Left colon (tissue), 2 donors: Measurements from ENCODE around the gene SYNPR. TPM values are rescaled to one million over a fixed set of nuclear protein-coding genes. Genes with fewer than 3 reads are reported as not detected.

Experiments used
- ATAC-seq: fragments of 200-7000 bp; cut with Tn5 transposase; one replicate; pipeline ENCODE4 v1.9.1; 2020; ENCODE audit warnings: mild to moderate bottlenecking, moderate library complexity
- DNase-seq, 2 donors: peaks; one replicate each; pipeline ENCODE4 v3.0.0-alpha.2; 2020
- intact Hi-C, 2 donors: fragments of 100-400 bp; cut with DNase I in 1 of 2; cut with micrococcal nuclease in 1 of 2; formaldehyde crosslinking; loops; one replicate each; pipeline versions ENCODE4 v1.11.2 to v1.14.0; 2022; cut with DNase I, micrococcal nuclease
- total RNA-seq, 2 donors: library from RNA; stranded (reverse); fragmentation: NEBNext Ultra II Directional; extraction: Animal tissue kit (Norgen Biotek cat#: 25700); gene quantifications; one replicate each; pipeline ENCODE4 v1.2.1, GENCODE V29; 2021
- donor health status: DM: no; HTN: no; CAD: no.
- donor health status: DM: yes; HTN: yes; CAD: no.

The SYNPR gene
- total RNA-seq, 2 donors from 2014 or later: 0.15 TPM; not detected in 1

DNA sequence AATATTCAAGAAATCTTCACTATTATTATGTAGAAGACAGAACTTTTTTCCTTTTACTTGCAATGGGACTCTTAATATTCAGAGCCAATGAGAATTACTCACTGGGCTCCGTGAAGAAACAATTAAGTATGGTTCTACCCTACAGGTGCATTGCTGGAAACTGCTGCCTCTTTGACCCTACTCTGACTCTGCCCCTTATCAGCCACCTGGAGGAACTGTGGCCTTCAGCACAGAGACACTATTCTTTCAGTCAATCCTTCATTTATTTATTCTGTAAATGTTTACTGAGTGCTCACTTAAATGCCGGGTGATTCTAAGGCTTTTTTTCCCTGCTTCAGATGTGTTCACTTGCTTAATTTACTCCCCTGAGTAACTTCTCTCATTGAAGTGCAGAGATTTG lies 163.2 kb downstream of the SYNPR start:
- DNase-seq: peak in 1 of 2 donors; percentile 25
- peak; percentile 89 for ATAC-seq

DNA sequence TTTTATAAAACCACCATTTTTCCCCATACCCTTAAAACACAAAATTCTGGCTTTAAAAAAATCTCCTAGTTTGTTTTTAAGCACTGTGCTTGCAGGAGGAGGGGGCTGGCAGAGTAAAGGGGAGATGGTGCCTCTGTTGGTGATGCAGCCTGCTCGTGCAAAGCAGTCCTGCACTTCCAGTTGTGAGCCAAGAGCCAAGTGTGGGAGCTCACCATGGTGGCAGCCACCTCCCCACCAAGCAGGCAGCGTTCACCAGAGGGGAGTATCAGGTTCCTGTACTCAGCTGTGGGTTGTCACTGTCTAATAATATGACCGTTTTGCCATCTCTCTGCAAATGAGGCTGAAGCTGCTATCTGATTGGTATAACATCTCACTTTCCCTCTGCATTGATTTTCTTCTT lies 164.8 kb downstream of the SYNPR start:
- DNase-seq (no peak), ATAC-seq (no peak)
- intact Hi-C loops: no loop called here

More for the DNA sequence above, 163.2 kb downstream of the SYNPR start:
- intact Hi-C loops: no loop called here

DNA sequence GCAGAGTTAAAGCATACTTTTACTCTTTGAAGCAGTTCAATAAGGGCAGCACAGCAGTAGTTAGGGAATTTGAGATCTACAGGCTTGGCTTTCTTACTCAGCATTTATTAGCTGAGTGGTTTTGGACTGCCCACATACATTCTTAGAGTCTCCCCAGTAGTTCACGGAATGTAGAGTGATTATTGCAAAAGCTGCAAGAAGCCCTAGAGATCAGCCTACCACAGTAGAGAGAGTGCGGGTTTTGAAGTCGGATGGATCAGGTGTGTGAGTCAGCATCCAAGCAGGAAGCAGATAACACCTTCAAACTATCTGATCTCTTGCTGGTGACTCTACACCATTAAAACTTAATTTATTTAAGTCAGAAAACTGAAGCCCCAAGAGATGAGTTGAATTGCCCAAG lies 171.9 kb downstream of the SYNPR start:
- intact Hi-C loops: no loop called here
- DNase-seq (no peak), ATAC-seq (peak; percentile 56)

DNA sequence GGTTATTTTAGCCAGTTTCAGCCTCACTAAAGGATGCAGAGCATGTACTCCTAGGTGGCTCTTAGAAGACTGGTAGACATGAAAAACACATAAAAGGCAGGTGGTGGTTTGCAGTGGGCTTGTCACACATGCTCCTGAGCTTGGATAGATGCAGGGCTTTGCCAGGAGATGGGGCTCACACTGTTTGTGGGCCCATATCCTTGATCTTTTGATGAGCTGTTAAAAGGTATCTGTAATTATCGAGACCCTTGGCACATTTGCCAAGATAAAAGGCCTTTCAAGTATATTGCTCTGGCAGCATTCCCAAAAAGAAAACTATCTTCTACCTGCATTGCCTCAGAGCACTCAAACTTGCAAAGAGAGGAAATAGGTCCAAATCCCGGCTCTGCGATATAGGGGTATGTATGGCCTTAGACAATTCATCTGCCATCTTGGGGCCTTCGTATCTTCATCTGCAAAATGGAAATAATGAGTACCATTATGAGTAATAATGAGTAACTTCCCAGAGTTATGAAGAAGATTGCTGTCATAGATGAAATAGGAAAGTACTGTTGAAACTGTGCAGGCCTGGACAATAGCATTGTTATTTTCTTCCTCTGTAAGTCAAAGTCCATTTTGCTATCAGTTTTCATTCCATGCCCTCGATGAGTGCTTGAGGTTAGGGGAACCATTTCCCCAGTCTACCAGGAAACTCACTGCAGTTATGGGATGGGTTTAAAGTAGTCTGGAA lies 172.7 kb downstream of the SYNPR start:
- intact Hi-C loops: no loop called here
- ATAC-seq (peak; percentile 93), DNase-seq (peak in 1 of 2 donors; percentile 40)

DNA sequence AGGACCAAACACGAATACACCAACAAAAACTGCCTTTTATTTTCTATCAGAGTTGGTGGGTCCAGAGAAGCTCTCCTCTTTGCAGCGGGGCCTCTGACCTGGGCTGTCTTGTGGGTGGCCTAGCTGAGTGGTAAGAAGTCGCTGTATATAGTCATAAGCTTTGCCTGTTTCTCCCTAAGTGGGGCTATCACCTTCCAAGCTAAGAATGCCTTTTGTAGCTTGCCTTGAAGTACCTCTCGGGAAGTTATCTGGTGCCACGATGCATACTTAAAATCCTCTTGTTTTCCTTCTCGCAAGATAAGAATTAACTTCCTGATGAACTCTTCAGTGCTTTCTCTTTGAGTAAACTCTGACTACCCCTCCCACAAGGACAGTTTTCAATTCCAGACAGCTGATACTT lies 178.8 kb downstream of the SYNPR start:
- DNase-seq: no peak
- intact Hi-C loops: no loop called here
- peak; percentile 29 for ATAC-seq

DNA sequence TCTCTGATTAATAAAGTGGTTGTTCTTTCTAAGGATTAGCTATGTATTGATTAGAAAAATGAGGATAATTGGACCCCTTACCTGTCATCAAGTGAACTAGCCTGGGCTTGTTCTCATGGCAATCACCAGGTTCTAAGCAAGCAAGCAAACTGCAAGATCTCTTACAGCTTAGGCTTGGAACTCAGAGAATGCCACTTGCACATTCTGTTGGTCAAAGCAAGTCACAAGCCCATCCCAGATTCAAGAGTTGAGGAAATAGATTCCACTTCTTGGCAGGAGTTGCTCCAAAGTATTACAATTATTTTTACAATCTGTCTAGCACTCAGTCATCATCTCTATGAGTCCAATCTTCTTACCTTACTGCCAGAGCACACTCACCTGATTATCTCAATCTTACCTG lies 180.3 kb downstream of the SYNPR start:
- DNase-seq (no peak), ATAC-seq (peak; percentile 38)
- intact Hi-C loops: no loop called here

DNA sequence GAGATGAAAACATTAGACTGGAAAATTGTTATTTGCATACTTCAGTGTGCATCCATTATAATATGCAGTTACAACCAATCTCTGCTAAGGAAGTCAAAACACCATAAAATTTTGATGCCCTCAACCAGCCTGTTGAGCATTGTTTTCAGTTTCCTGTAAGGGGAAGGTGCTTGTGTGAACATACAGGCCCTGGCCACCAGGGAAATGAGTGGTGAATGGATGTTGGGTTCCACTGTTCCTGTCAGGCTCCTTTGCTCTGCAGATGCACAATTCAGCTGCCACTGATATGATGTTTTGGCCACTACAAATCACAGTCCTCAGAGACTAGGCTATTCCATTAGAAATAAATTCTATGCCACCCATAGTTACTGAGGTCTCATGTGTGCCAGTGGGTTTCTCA lies 184.6 kb downstream of the SYNPR start:
- ATAC-seq (no peak), DNase-seq (no peak)
- intact Hi-C loops: no loop called here

DNA sequence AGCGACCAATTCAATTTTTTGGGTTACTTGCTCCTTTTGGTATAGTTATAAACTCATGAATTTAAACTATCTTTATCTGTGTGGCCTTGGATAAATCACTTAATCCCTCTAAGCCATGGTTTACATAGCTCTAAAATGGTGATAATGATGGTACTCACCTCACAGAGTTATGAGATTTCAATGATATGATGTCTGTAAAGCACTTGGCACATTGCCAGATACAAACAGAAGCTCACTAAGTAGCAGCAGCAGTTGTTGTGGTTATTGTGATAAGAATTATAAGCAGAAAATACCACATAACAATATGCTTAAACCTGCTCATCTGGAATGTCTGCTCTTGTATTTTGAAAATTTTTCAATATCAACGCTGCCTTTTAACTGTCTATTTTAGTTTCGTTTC lies 189.3 kb downstream of the SYNPR start:
- no peak for DNase-seq
- intact Hi-C loops: no loop called here
- ATAC-seq: no peak

DNA sequence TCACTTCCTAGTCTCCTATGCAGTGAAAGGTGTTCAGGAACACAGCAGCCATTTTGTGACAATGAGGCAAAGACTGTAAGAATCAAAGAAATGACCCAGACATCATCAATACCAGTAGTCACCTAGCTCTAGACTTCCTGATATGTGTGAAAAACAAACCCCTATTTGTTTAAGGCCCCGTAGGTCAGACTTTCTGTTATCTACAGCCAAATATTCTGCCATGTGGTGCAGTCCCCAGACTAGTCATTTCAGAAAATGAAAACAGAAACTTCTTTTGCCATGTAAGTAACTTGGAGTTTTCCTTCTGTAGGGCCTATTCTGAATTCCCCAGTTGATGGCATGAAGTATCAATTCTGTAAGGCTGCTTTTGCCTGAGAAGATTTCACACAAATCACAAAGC lies 192.6 kb downstream of the SYNPR start:
- ATAC-seq (peak; percentile 24), DNase-seq (no peak)
- intact Hi-C loops: no loop called here

DNA sequence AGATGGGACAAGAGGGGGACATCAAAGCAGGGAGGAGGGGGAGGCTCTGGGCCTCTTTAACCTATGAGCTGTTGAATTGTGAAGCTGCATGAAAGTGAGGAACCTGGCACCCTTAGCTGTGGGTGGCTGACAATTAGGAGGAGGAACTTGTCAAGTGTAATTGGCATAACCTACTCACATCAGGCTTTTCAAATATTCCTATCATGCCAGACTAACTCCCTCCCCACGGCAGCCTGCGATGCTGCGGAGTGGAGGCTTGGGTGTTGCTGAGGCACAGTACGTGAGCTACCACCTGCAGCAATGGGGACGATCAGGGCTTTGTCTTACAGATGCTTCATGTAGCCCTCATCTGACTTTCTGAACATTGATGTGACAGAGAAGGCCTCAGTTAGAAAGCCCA lies 193.7 kb downstream of the SYNPR start:
- ATAC-seq (no peak), DNase-seq (no peak)
- intact Hi-C loops: no loop called here

DNA sequence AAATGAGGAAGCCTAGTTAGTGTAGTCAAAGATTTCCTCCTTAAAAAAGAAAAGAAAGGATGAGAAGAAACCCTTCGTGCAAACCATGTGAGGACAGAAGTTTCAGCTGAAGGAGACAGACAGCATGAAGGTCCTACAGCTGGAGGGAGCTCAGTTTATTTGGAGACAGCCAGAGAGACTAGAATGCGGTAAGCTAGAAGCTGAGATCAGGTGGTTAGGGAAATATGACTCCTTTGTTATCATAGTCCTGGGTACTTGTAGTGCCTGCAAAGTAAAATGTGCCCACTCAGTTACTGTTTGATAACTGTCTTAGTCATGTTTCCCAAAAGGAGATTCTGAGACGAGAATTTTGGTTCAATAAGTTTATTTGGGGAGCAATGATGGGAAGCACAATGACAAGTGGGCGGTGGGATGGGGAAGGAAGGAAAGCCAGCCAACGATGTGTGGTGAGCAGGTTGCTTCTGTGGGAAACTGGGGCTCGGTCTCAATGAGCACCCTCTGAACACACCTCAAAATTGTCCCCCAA lies 195.6 kb downstream of the SYNPR start:
- intact Hi-C loops: no loop called here
- ATAC-seq: no peak
- no peak for DNase-seq

DNA sequence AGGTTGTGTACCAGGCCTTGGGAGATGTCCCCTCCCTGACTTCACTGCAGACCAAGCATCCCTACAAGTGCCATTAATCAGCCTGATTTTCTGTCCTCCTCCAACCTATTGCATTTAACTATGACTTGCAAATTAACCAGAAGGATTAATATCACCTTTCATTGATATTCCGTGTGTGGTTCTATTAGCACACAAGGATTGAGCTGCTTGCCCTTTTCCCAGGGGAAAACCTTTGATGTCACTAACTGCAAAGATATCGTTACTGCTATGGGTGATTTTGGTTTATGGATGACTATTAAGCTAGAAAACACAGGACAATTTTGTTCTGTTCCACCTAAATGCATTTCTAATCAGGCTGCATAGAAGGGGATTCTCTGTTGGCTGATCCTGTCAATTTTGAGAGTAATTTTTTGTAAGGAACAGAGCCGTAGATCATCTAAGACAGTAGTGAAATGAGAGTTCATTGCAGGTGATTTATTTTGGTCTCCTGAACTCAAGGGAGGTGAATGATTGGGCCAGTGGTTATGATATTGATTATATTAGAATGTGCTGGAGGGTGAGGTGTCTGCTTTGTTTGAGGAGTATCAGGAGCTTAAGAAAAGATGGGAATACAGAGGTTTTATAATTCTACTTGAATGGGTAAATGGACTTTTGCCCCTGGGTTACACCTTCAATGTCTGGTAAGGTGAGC lies 196.9 kb downstream of the SYNPR start:
- no peak for ATAC-seq
- intact Hi-C loops: no loop called here
- no peak for DNase-seq

DNA sequence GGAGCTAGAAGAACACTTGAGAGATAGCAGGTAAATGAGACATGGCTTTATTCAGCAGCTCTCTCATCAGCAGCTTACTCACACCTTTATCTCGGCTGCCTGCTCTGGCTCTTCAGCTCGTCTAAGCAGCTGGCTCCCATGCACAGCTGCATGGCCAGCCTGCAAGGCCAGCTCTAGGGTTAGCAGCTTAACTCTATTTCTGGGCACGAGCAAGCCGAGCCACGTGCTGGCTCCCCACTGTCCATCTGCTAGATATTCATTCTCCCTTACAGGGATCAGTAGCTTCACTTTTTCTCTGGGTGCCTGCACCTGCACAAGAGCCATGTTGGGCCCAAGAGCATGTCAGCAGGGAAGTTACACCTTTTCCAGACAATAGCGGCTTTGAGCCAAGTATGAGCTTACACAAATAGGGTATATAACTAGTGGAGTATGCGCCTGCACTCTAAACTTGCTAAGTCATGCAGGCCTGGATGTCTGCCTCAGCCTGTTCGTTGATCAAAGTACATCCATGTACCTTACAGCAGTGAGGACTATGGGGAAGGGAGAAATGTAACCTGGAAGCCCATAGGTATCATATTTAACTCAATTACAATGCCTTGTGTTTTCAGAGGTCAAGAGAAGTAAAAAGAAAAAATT lies 199.5 kb downstream of the SYNPR start:
- ATAC-seq (peak; percentile 92), DNase-seq (peak; percentile 14 to 50)
- intact Hi-C loops: no loop called here

DNA sequence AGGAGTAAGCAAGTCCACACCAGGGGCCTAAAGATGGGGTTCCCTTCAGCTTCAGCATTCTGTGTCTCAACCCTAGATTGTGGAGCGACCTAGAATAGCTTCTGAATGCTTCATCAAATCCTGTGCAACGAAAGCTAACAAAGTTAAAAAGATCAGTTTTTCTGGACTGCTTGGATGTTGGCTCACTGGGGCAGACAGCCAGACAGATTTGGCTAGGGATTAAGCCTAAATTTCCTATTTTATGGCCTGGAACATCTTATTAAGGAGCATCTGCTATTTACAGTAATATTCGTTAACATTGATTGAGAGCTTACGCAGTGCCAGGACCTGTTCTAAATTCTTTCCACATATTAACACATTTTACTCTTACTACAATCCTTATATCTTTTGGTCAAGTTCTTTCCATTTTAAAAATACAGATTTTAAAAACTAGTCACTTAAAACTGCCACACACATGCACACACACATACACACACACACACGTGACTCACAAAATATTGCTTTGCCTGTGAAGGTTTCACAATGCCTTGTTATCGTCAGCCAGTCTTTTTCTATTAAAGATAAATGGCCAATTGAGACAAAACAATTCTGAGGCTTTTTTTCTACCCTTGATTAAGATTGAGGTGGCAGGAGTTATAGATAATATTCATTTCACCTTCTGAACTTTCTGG lies 201.0 kb downstream of the SYNPR start:
- ATAC-seq: no peak

DNA sequence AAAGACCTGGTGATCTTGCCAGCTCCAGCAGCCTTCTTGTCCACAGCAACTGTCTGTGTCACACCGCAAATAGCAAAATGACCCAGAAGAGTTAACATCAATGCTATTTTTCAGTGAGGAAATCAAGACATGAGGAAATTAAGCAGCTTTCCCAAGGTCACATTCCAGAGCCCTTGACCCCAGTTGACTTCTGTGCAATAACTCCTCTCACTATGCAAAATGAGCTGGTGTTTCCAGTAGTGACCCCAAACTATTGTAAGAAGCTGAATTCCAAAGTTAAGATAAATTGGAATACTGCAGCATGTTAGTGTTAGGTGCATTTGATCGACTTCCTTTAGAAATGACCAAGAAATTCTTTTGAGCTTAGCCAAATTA lies 201.5 kb downstream of the SYNPR start:
- ATAC-seq (no peak), DNase-seq (no peak)
- intact Hi-C loops: no loop called here

More for the DNA sequence above, 201.0 kb downstream of the SYNPR start:
- intact Hi-C loops: no loop called here
- no peak for DNase-seq

DNA sequence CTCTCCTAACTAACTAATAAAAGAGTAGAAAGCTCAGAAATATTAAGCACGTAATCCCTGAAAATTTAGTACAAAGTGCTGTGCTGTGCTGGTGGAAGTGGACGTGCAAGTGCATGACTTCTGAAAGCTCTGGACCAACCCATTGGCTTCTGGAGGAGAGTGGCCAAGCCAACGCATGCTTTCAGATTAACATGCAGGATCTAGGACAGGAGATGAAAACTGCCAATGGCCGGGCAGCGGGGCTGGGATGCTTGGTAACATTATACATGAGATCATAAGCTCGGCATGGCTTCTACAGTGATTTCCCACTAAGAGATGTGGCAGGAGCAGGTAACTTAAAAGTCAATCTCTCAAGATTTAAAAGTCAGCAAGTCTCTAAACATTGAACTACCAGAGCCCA lies 203.5 kb downstream of the SYNPR start:
- ATAC-seq (no peak), DNase-seq (no peak)
- intact Hi-C loops: no loop called here

DNA sequence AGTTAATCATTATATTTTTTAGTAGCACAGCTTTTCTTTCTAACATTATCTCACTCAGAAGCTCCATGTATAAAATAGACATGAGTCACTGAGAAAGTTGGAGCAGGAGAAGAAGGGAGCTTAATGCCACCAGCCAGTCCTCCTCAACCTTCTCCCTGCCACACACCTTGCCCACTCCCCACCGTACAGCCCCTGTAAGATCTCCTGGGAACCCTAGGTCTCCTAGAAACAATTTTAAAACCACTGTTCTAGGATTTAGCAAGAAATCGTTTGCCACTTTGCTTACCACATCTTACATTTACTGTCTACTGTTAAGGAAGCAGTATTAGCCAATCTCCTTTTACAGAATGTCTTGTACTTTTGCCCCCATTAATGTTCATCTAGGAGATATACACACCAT lies 204.2 kb downstream of the SYNPR start:
- intact Hi-C loops: no loop called here
- ATAC-seq (no peak), DNase-seq (no peak)

DNA sequence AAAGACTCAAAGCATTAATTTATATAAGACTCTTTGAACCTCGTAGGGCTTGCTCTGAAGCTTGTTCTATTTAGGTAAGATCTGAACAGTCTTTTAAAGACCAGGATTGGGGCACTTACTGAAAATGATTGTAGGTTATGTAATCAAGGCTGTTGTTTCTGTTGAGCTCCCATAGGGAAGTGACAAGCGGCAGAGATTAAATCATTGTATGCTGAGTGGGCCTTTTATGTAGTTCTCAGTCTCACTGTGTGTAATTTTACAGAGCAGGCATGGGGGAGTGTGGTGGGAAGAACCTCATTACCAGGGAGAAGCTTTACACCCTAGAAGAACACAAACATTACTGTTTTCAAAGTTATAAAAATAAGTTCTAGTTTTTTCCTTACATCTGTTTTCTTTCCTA lies 214.4 kb downstream of the SYNPR start:
- DNase-seq: no peak
- intact Hi-C loops: no loop called here
- ATAC-seq: peak; percentile 70

DNA sequence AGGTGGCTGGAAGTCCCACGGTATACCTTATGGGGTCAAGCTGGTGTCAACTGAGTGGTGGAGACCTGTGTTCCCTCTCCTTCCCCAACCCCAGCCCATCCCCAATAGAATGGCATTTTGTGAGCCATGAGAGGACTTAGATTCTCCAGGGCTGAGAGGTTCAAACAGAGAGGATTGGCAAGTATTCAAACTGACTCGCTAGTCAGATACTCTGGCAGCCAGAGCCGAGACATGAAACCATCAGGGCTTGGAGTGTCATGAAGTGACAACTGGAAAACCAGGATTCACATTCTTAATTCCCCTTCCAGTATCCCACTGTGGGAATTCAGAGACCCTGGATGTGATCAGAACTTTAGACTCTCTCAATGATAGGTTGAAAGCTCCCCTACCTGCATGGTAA lies 215.0 kb downstream of the SYNPR start:
- ATAC-seq: no peak
- intact Hi-C loops: no loop called here

DNA sequence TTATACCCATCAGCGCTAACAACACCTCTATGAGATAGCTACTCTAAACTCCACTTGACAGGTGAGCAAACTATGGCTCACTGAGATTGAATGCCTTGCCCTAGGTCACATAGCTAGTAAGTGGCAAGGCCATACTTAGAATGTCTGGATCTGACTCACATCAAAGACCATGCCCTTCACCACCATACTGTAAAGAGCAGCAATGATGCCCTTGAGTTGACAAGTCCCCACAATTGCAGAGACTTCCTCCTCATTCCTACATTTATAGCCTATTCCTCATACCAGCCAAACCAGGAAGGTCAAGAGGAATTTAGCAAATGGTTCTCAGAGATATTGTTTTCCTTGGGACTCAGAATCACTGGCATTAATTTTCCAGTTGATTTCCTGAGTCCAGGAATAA lies 216.5 kb downstream of the SYNPR start:
- intact Hi-C loops: no loop called here
- DNase-seq (no peak), ATAC-seq (peak; percentile 81)

More for the DNA sequence above, 215.0 kb downstream of the SYNPR start:
- DNase-seq: no peak
